HFF-Myc (cell line): Measurements from ENCODE around the gene RBM8A.
"Not testable (repeated sequence)": the region's sequence is repeated elsewhere in the genome, so short reads cannot be mapped to it uniquely, and the experiment has no call there.

ENCODE experiments used
- DNase-seq: peaks from one replicate; pipeline ENCODE4 v3.0.0-alpha.2; 2011; ENCODE audit warnings: low read depth; ENCODE audit errors: extremely low read depth
- H3K4me3 ChIP-seq: replicated peaks from 2 replicates; pipeline ENCODE4 v1.5.1; 2011; ENCODE audit warnings: low read depth, mild to moderate bottlenecking, control low read depth, low read length
- TF ChIP-seq, protein P1 (sequence below): IDR thresholded peaks from 2 replicates; pipeline ENCODE4 v1.5.1; 2012; ENCODE audit warnings: mild to moderate bottlenecking, low read depth, low read length, control low read depth; ENCODE audit errors: missing control alignments

Gene RBM8A

DNA sequence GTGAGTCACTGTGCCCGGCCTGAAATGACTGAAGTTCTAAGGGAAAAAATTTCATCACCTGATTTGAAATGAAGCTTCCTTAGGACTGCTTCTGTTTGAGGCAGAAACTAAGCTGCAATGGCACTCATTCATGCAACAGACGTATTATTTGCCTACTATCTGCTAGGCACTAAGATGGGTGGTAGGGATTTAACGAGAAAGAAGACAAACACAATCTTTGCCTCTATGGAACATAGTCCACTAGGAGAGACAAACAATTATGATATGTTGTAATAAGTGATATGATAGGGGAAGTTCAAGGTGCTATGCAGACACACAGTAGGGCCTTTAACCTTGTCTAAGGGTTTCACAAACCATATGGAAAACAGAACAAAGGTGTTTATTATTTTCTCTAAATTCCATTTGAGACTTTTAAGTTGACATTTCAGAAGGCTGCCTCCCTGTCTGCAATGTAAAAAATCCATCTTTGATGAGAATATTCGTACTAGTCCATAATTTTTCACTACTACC lies 19.2 kb upstream of the RBM8A start:
- TF ChIP-seq, protein P1, sequence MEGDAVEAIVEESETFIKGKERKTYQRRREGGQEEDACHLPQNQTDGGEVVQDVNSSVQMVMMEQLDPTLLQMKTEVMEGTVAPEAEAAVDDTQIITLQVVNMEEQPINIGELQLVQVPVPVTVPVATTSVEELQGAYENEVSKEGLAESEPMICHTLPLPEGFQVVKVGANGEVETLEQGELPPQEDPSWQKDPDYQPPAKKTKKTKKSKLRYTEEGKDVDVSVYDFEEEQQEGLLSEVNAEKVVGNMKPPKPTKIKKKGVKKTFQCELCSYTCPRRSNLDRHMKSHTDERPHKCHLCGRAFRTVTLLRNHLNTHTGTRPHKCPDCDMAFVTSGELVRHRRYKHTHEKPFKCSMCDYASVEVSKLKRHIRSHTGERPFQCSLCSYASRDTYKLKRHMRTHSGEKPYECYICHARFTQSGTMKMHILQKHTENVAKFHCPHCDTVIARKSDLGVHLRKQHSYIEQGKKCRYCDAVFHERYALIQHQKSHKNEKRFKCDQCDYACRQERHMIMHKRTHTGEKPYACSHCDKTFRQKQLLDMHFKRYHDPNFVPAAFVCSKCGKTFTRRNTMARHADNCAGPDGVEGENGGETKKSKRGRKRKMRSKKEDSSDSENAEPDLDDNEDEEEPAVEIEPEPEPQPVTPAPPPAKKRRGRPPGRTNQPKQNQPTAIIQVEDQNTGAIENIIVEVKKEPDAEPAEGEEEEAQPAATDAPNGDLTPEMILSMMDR: no peak
- no peak overlapping the region for H3K4me3 ChIP-seq
- no peak for DNase-seq

DNA sequence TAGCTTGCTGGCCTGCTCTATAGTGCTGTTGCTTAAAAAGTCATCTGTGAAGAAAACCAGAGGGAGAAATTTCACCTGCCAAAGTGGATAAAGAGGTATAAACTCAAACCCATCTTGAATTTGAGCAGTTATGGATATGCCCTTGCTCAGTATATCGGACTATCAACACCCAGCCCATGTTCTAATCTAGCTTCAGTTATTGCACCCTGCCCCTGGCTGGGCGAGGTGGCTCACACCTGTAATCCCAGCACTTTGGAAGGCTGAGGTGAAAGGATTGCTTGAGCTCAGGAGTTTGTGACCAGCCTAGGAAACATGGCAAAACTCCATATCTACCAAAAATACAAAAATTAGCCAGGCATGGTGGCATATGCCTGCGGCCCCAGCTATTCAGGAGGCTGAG lies 17.2 kb upstream of the RBM8A start:
- H3K4me3 ChIP-seq: no peak overlapping the region
- no peak for DNase-seq

DNA sequence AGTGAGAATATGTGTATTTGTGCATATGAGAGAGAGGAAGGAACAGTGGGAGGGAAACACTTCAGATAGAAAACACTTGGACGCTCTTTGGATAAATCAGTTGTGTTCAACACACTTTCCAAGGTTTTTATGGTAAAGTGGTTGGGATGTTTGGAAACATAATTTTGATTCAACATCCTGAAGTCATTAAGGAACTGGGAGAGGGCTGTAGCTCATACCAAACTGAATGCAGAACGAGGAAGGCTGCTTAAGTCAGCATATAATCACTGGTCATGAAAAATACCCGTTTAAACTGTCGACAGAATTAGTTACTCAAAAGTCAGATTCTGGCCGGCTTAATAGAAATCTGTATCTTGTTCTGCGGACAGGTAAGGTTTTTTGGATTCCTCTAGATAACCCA lies 15.6 kb upstream of the RBM8A start:
- DNase-seq: no peak
- TF ChIP-seq, protein P1: no peak
- no peak overlapping the region for H3K4me3 ChIP-seq

More for the DNA sequence above, 17.2 kb upstream of the RBM8A start:
- TF ChIP-seq, protein P1: no peak

DNA sequence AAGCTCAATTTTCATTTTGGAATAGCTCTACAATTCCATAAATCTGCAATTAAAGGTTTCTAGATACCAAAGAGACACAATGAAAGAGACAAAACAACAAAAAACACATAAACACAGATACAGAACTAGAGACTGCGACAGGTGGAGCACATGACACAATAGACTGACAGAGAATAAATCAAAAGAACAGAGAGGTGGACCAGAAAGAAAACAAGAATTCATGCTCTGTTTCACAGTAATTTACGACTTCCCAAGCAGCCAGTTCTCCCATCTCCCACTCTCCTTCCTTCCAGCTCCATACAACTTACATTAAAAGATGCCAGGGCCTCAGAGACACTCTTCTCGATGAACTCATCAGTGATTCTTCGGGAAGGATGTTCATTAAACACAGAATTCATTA lies 15.1 kb upstream of the RBM8A start:
- no peak for DNase-seq
- no peak overlapping the region for H3K4me3 ChIP-seq
- TF ChIP-seq, protein P1: no peak

DNA sequence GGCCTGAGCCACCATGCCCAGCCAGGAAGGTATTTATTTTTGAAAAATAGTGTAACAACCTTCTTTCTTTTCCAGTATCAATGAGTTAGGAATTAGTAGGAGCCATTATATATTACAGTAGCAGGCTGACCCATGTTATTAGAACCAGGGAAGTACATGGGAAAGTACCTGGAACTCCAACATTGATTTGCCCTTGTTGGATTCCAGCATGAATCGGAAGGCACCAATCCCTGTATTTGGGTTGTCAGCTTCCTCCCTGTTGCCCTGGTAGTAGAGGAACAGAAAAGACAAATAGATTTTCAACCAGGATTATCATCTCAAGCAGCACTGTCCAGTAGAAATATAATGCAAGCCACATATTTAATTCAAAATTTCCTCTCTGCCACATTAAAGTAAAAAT lies 10.2 kb upstream of the RBM8A start:
- no peak for DNase-seq
- TF ChIP-seq, protein P1: no peak
- no peak overlapping the region for H3K4me3 ChIP-seq

DNA sequence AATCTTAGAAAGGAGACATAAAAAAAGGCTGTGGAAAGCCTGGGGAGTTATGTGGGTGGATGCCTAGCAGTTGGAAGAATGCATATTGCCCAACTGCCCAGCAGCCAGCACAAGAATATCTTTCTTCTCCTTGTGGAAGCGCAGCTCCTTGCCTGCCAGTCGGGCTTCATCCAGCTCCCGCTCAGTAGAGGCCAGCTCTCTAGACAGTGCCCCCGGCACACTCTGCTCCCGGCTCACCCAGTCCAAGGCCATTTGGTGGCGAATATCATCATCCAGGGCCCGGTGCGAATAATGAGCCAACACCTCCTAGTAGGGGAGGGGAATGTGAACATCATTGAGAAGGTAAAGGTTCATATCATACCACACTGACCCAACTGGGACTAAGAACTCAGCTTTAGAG lies 9.0 kb upstream of the RBM8A start:
- no peak for DNase-seq
- no peak overlapping the region for H3K4me3 ChIP-seq
- TF ChIP-seq, protein P1: no peak

DNA sequence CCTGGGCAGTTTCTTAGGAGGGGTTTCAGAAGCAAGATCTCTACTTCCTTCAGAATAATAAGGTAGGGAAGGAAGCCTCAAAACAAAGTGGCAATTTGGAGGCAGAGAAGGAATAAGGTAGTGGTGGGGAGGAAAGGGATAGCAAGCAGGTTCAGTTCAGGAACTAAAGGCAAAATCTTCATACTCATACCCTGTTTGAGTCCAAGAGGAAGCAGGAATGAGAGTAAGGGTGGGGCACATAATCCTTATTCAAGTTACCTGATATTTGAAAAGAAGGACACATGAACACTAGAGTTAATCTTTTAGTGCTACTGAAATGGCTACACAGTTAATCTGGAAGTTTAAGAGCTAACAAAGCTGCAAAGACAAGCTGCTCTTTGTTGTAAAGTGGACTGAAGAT lies 8.4 kb upstream of the RBM8A start:
- no peak overlapping the region for H3K4me3 ChIP-seq
- no peak for DNase-seq
- TF ChIP-seq, protein P1: no peak

DNA sequence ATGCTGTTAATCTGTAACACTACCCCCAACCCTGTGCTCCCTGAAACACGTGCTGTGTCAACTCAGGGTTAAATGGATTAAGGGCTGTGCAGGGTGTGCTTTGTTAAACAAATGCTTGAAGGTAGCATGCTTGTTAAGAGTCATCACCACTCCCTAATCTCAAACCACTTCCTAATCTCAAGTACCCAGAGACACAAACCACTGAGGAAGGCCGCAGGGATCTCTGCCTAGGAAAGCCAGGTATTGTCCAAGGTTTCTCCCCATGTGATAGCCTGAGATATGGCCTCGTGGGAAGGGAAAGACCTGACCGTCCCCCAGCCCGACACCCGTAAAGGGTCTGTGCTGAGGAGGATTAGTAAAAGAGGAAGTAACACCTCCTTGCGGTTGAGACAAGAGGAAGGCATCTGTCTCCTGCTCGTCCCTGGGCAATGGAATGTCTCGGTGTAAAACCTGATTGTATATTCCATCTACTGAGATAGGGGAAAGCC lies 5.3 kb upstream of the RBM8A start:
- not testable (repeated sequence) for DNase-seq, H3K4me3 ChIP-seq
